Measurements from ENCODE around the gene CHEK1.
"Not testable (repeated sequence)": the region's sequence is repeated elsewhere in the genome, so short reads cannot be mapped to it uniquely, and the experiment has no call there.

CHEK1 gene

GRCh38 chr11:125692887-125693286 lies 67.9 kb downstream of the CHEK1 start:
- no peak overlapping the region for H3K27ac Mint-ChIP-seq
- H3K4me3 Mint-ChIP-seq, result no peak overlapping the region
- DNase-seq (ENCODE audit: low spot score in 2 of 2) (no peak), ATAC-seq (ENCODE audit: low read depth) (no peak)
- H3K36me3 Mint-ChIP-seq, result no peaks in the 10 kb centered on the region
- no peaks in the 10 kb centered on the region for H3K4me1 Mint-ChIP-seq
- no peaks in the 10 kb centered on the region for H3K9me3 Mint-ChIP-seq
- peaks cover 2% of the 10 kb centered on the region for H3K27me3 Mint-ChIP-seq

- no peak for DNase-seq (ENCODE audit: low spot score in 2 of 2)
- no peak for ATAC-seq (ENCODE audit: low read depth)
- Mint-ChIP-seq H3K9me3 (no peaks in the 10 kb centered on the region), H3K27me3 (peaks cover 7% of the 10 kb centered on the region), H3K4me1 (no peaks in the 10 kb centered on the region), H3K36me3 (no peaks in the 10 kb centered on the region), H3K27ac (no peak overlapping the region), H3K4me3 (no peak overlapping the region)
These were observed 70.0 kb downstream of the CHEK1 start for GRCh38 chr11:125694951-125695350.

GRCh38 chr11:125701018-125701610 lies 76.2 kb downstream of the CHEK1 start:
- DNase-seq (ENCODE audit: low spot score in 2 of 2) (no peak), ATAC-seq (ENCODE audit: low read depth) (no peak)
- no peak overlapping the region for H3K4me3 Mint-ChIP-seq
- H3K9me3 Mint-ChIP-seq, result no peaks in the 10 kb centered on the region
- peaks cover 8% of the 10 kb centered on the region for H3K27me3 Mint-ChIP-seq
- H3K27ac Mint-ChIP-seq, result no peak overlapping the region
- no peaks in the 10 kb centered on the region for H3K4me1 Mint-ChIP-seq
- H3K36me3 Mint-ChIP-seq, result no peaks in the 10 kb centered on the region

GRCh38 chr11:125701858-125702621 lies 77.1 kb downstream of the CHEK1 start:
- H3K36me3 Mint-ChIP-seq, result no peaks in the 10 kb centered on the region
- peaks cover under 1% of the 10 kb centered on the region for H3K9me3 Mint-ChIP-seq
- ATAC-seq (ENCODE audit: low read depth) (no peak), DNase-seq (ENCODE audit: low spot score in 2 of 2) (no peak)
- peaks cover 9% of the 10 kb centered on the region for H3K27me3 Mint-ChIP-seq
- no peak overlapping the region for H3K27ac Mint-ChIP-seq
- H3K4me3 Mint-ChIP-seq, result no peak overlapping the region
- no peaks in the 10 kb centered on the region for H3K4me1 Mint-ChIP-seq

GRCh38 chr11:125704686-125705085 lies 79.7 kb downstream of the CHEK1 start:
- not testable (repeated sequence) for H3K9me3 Mint-ChIP-seq; H3K36me3 Mint-ChIP-seq; H3K4me3 Mint-ChIP-seq; H3K4me1 Mint-ChIP-seq; ATAC-seq (ENCODE audit: low read depth); DNase-seq (ENCODE audit: low spot score in 2 of 2); H3K27ac Mint-ChIP-seq; H3K27me3 Mint-ChIP-seq

GRCh38 chr11:125720781-125721180 lies 95.8 kb downstream of the CHEK1 start:
- H3K4me3 Mint-ChIP-seq, result no peak overlapping the region
- peaks cover 7% of the 10 kb centered on the region for H3K27me3 Mint-ChIP-seq
- no peak overlapping the region for H3K27ac Mint-ChIP-seq
- H3K36me3 Mint-ChIP-seq, result no peaks in the 10 kb centered on the region
- no peak for DNase-seq (ENCODE audit: low spot score in 2 of 2)
- no peaks in the 10 kb centered on the region for H3K4me1 Mint-ChIP-seq
- no peak for ATAC-seq (ENCODE audit: low read depth)
- H3K9me3 Mint-ChIP-seq, result peaks cover 2% of the 10 kb centered on the region

- Mint-ChIP-seq H3K4me1 (no peaks in the 10 kb centered on the region), H3K27me3 (peaks cover 8% of the 10 kb centered on the region), H3K27ac (no peak overlapping the region), H3K4me3 (no peak overlapping the region), H3K9me3 (no peaks in the 10 kb centered on the region), H3K36me3 (no peaks in the 10 kb centered on the region)
- ATAC-seq (ENCODE audit: low read depth) (no peak), DNase-seq (ENCODE audit: low spot score in 2 of 2) (no peak)
These were observed 99.2 kb downstream of the CHEK1 start for GRCh38 chr11:125724125-125724524.
